ENCODE measurements around the gene MC3R.

Gene MC3R

DNA sequence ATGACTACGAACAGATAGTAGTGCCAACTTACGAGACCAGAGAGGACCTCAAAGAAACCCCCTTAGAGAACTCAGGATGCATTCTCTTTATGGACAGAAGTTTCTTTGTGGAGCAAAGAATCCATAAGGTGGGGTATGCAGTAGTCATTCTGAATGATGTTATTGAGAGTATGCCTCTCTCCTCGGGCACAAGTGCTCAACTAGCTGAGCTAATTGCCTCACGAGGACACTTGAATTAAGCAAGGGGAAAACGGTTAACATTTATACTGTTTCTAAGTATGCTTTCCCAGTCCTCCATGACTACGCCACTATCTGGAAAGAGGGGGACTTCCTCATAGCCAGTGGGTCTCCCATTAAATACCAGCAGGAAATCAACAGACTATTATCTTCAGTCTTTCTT, 25.6 kb downstream of the MC3R start:
- TF ChIP-seq, protein P1, sequence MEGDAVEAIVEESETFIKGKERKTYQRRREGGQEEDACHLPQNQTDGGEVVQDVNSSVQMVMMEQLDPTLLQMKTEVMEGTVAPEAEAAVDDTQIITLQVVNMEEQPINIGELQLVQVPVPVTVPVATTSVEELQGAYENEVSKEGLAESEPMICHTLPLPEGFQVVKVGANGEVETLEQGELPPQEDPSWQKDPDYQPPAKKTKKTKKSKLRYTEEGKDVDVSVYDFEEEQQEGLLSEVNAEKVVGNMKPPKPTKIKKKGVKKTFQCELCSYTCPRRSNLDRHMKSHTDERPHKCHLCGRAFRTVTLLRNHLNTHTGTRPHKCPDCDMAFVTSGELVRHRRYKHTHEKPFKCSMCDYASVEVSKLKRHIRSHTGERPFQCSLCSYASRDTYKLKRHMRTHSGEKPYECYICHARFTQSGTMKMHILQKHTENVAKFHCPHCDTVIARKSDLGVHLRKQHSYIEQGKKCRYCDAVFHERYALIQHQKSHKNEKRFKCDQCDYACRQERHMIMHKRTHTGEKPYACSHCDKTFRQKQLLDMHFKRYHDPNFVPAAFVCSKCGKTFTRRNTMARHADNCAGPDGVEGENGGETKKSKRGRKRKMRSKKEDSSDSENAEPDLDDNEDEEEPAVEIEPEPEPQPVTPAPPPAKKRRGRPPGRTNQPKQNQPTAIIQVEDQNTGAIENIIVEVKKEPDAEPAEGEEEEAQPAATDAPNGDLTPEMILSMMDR (IDR thresholded peaks at IDR 0.05; ENCODE audit: low read depth, low read length): no peak
- DNase-seq (ENCODE audit: extremely low read depth, low read depth): no peak

DNA sequence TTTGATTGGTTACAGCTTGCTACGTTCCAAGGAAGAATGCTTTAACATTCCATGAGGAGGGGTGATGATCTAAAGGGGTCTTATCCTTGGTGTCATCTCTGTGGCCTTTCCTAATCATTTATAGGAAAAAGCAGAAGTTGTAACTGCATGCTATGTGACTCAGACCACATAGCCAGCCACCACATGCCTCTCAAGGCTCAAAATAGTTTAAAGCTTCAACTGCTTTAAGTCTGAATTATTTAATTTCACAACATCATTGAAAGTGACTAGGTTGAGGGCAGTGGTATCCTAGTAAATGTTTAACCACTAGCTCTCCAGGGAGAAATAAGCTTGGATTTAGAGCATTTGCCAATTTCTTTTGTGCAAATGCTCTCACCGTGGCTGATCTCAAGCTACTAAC, 29.7 kb downstream of the MC3R start:
- TF ChIP-seq, protein P1 (IDR thresholded peaks at IDR 0.05; ENCODE audit: low read depth, low read length): no peak
- DNase-seq (ENCODE audit: extremely low read depth, low read depth): no peak

GRCh38 chr20:56285496-56285895, 37.0 kb downstream of the MC3R start:
- TF ChIP-seq, protein P1 (IDR thresholded peaks at IDR 0.05; ENCODE audit: low read depth, low read length): no peak
- no peak for DNase-seq (ENCODE audit: extremely low read depth, low read depth)

DNA sequence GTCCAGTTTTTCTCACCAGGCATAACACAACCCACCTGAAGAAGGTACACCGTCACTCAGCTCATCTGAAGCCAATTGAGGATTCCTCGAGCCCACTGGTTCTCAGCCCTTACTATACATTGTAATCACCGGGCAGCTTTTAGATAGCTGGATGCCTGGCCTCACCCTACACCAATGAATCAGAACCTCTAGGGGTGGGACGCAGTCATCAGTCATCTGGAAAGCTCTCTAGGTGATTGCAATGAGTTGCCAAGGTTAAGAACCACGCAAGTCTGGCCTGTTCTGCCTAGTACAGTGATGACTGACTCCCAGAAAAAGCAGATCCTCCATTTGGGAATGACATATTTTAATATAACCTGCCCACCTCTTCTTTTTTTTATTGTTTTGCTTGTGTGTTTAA, 41.1 kb downstream of the MC3R start:
- TF ChIP-seq, protein P1 (IDR thresholded peaks at IDR 0.05; ENCODE audit: low read depth, low read length): no peak
- no peak for DNase-seq (ENCODE audit: extremely low read depth, low read depth)

DNA sequence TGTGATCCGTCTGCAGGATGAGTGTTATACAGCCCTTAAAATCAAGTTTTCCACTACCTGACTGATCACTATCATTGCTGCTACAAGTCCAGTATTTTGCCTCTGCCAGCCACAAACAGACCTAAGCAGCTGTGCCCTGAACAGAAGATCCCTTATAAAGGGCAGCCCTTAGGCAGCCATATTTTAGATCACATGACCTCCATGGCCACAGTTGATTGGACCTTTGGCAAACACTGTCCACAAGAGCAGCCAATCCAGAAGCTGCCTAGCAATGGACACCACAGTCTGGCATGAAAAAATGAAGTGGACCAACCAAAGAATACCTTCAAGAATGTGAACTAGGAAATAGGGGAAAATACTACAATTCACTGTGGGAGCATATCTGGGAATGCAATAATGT, 50.8 kb downstream of the MC3R start:
- TF ChIP-seq, protein P1 (IDR thresholded peaks at IDR 0.05; ENCODE audit: low read depth, low read length): no peak
- DNase-seq (ENCODE audit: extremely low read depth, low read depth): no peak
